ENCODE results near the gene PNMA5. TPM values are rescaled to one million over a fixed set of nuclear protein-coding genes. Genes with fewer than 3 reads are reported as not detected.
"Not testable (repeated sequence)": the region's sequence is repeated elsewhere in the genome, so short reads cannot be mapped to it uniquely, and the experiment has no call there.

PNMA5 gene
- total RNA-seq, 1 donor from 2014 or later, result not detected

DNA sequence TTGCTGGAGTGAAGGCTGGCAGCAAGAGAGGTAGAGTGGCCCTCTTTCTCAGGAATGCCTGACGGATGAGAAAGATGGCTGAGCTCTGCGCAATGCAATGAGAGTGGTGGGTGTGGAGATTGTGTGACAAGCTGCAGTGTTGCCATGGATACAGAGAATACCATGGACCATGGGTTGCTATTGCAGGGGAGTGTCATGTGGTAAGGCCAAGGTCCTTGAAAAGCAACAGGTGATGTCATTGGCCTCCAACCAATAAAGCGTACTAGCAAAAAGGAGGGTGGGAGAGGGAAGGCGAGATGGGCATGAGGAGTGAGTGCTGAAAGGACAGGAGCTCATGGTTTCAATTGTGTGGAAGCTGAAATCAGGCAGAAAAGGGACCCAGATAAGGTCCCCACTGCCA is 1.8 kb downstream of the PNMA5 start:
- H3K27ac Mint-ChIP-seq, result no peak overlapping the region

DNA sequence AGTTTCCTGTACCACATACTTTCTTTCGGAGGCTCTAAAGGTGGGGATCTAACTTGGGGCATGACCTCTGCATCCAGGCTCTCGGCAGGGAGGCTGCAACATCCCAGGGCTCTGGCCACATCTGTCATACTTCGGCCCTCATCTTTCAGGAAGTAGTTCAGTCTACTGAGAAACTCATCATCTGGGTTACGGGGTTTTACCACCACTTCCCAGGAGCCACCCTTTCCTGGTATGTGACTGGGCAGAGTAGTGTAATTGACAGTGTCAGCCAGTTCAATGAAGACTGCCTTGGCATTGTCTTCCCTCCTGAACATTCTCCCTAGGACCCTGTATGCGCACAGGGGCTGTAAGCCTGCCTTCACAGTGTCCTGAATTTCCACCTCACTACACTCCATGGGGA is 2.8 kb downstream of the PNMA5 start:
- no peak for DNase-seq (ENCODE audit: low spot score)
- H3K4me3 Mint-ChIP-seq (ENCODE audit: low read depth), result no peak overlapping the region
- H3K27me3 Mint-ChIP-seq (ENCODE audit: low read depth), result no peaks in the 10 kb centered on the region
- H3K36me3 Mint-ChIP-seq (ENCODE audit: low read depth), result no peaks in the 10 kb centered on the region
- H3K9me3 Mint-ChIP-seq, result no peaks in the 10 kb centered on the region
- H3K27ac Mint-ChIP-seq, result no peak overlapping the region
- peaks cover 5% of the 10 kb centered on the region for H3K4me1 Mint-ChIP-seq (ENCODE audit: low read depth)
- intact Hi-C loops (cut with micrococcal nuclease), result no loop called here

More for the DNA sequence above, 1.8 kb downstream of the PNMA5 start:
- intact Hi-C loops (cut with micrococcal nuclease), result no loop called here
- Mint-ChIP-seq H3K4me3 (ENCODE audit: low read depth) (no peak overlapping the region), H3K4me1 (ENCODE audit: low read depth) (peaks cover 7% of the 10 kb centered on the region), H3K36me3 (ENCODE audit: low read depth) (no peaks in the 10 kb centered on the region), H3K9me3 (no peaks in the 10 kb centered on the region), H3K27me3 (ENCODE audit: low read depth) (no peaks in the 10 kb centered on the region)
- DNase-seq (ENCODE audit: low spot score), result no peak

GRCh38 chrX:152989292-152989658 is 4.6 kb downstream of the PNMA5 start:
- Mint-ChIP-seq H3K36me3 (ENCODE audit: low read depth) (no peaks in the 10 kb centered on the region), H3K4me1 (ENCODE audit: low read depth) (peaks cover 5% of the 10 kb centered on the region), H3K27ac (no peak overlapping the region), H3K9me3 (no peaks in the 10 kb centered on the region), H3K4me3 (ENCODE audit: low read depth) (no peak overlapping the region), H3K27me3 (ENCODE audit: low read depth) (no peaks in the 10 kb centered on the region)
- DNase-seq (ENCODE audit: low spot score), result no peak
- intact Hi-C loops (cut with micrococcal nuclease), result no loop called here

GRCh38 chrX:152988536-152989291 is 5.2 kb downstream of the PNMA5 start:
- H3K27me3 Mint-ChIP-seq (ENCODE audit: low read depth), result no peaks in the 10 kb centered on the region

DNA sequence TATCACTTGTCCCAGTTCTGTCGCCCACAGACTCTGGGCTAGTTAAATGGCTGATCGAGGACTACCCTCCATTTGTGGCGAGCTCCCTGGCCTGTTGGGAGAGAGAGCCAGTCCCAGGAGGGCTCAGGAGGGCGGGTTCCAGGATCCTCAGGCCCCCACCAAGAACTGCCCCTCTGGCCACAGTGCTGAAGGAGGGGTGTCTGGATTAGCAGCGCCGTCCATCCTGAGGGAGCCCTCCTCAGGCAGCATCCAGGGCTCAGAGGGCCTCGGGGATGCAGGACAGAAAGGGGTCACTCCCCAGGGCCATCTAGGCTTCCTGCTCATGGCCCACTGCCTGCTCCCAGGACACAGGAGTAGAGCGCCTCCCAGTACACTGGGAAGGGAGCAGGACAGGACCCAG is 6.1 kb downstream of the PNMA5 start:
- H3K27ac Mint-ChIP-seq, result no peak overlapping the region
- no peak for DNase-seq (ENCODE audit: low spot score)
- intact Hi-C loops (cut with micrococcal nuclease), result no loop called here
- H3K9me3 Mint-ChIP-seq, result no peaks in the 10 kb centered on the region
- H3K4me1 Mint-ChIP-seq (ENCODE audit: low read depth), result peaks cover 5% of the 10 kb centered on the region
- no peaks in the 10 kb centered on the region for H3K36me3 Mint-ChIP-seq (ENCODE audit: low read depth)
- H3K27me3 Mint-ChIP-seq (ENCODE audit: low read depth), result no peaks in the 10 kb centered on the region
- H3K4me3 Mint-ChIP-seq (ENCODE audit: low read depth), result no peak overlapping the region

More at GRCh38 chrX:152988536-152989291, 5.2 kb downstream of the PNMA5 start:
- Mint-ChIP-seq H3K9me3 (no peaks in the 10 kb centered on the region), H3K4me3 (ENCODE audit: low read depth) (no peak overlapping the region), H3K4me1 (ENCODE audit: low read depth) (peaks cover 5% of the 10 kb centered on the region), H3K36me3 (ENCODE audit: low read depth) (no peaks in the 10 kb centered on the region), H3K27ac (no peak overlapping the region)
- DNase-seq (ENCODE audit: low spot score), result no peak
- intact Hi-C loops (cut with micrococcal nuclease), result no loop called here

DNA sequence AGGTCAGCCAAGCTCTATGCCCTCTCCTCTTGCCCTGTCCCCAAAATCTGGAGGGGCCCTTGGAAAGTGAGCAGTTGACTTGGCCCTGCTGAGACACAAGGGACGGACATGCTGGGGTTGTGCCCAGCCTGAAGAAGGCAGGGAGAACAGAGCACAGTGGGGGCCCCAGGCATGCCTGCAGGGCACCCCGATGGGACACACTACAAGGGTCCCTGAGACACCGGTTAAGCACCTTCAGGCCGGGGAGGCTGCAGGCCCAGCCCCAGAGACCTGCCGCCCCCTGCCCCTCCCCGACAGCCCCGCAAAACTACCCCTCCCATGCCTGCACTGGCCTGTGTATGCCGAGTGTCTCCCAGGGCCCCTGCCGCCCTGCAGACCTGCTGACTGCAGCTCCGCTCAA is 6.8 kb downstream of the PNMA5 start:
- DNase-seq (ENCODE audit: low spot score); intact Hi-C loops (cut with micrococcal nuclease); H3K4me1 Mint-ChIP-seq (ENCODE audit: low read depth); H3K9me3 Mint-ChIP-seq; H3K27me3 Mint-ChIP-seq (ENCODE audit: low read depth); H3K4me3 Mint-ChIP-seq (ENCODE audit: low read depth); H3K36me3 Mint-ChIP-seq (ENCODE audit: low read depth); H3K27ac Mint-ChIP-seq: not testable (repeated sequence)

DNA sequence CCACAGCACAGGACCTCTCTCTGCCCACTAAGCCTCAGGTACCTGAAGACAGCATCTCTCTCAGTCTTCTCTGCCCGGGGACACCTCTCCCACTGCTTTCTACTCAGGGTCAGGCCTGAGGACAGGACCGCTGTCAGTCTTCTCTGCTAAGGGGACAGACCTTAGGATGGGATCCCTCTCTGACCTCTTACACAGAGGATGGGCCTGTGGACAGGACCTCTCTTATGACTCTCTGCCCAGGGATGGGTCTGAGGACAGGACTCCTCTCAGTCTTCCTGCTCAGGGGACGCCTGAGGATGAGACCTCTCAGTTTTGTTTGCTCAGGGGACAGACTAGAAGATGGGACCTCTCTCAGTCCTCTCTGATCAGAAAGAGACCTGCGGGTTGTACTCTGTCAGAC is 8.5 kb downstream of the PNMA5 start:
- DNase-seq (ENCODE audit: low spot score); H3K27ac Mint-ChIP-seq; H3K36me3 Mint-ChIP-seq (ENCODE audit: low read depth); H3K4me1 Mint-ChIP-seq (ENCODE audit: low read depth); intact Hi-C loops (cut with micrococcal nuclease); H3K4me3 Mint-ChIP-seq (ENCODE audit: low read depth); H3K9me3 Mint-ChIP-seq; H3K27me3 Mint-ChIP-seq (ENCODE audit: low read depth): not testable (repeated sequence)

DNA sequence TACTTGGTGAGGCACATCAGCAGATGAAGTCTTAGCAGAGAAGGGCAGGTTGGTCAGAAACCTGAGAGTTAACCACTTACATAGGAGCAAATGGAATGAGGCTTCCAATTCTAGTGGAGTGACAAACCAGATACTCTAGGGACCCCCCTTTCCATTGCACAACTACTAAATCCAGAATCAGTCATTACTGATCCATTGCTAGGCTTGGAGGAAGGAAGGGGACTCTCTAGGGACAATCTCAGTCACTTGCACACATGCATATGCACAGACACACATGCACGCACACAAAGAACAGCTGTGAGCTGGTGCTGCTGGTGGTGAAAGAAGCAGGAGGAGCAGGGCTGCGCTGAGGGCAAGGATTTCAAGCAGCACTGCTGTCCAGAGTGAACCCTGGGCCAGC is 25.7 kb downstream of the PNMA5 start:
- Mint-ChIP-seq H3K4me3 (ENCODE audit: low read depth) (no peak overlapping the region), H3K27ac (no peak overlapping the region), H3K4me1 (ENCODE audit: low read depth) (no peaks in the 10 kb centered on the region), H3K27me3 (ENCODE audit: low read depth) (no peaks in the 10 kb centered on the region), H3K36me3 (ENCODE audit: low read depth) (no peaks in the 10 kb centered on the region), H3K9me3 (no peaks in the 10 kb centered on the region)
- DNase-seq (ENCODE audit: low spot score), result no peak
- intact Hi-C loops (cut with micrococcal nuclease), result no loop called here

GRCh38 chrX:152960115-152960514 is 33.8 kb downstream of the PNMA5 start:
- Mint-ChIP-seq H3K4me3 (ENCODE audit: low read depth) (no peak overlapping the region), H3K27me3 (ENCODE audit: low read depth) (no peaks in the 10 kb centered on the region), H3K27ac (no peak overlapping the region), H3K9me3 (no peaks in the 10 kb centered on the region), H3K4me1 (ENCODE audit: low read depth) (peaks cover 4% of the 10 kb centered on the region), H3K36me3 (ENCODE audit: low read depth) (no peaks in the 10 kb centered on the region)
- DNase-seq (ENCODE audit: low spot score), result no peak
- intact Hi-C loops (cut with micrococcal nuclease), result no loop called here

DNA sequence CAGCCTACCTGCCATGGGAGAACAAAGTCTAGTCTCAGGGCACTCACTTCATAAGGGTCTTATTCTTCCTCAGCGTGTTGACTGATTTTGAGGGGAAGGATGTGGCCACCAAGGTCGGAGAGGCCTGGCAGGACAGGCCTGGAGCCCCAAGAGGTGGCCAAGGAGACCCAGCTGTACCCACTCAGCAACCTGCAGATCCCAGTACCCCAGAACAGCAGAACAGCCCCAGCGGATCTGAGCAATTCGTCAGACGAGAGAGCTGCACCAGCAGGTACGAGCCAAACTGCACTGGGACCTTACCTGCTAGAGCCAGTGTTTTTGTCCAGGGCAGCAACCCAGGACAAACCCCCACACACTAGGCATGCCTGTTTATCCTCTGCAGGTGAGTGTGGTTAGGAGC is 34.3 kb downstream of the PNMA5 start:
- no peaks in the 10 kb centered on the region for H3K27me3 Mint-ChIP-seq (ENCODE audit: low read depth)
- H3K9me3 Mint-ChIP-seq, result no peaks in the 10 kb centered on the region
- H3K27ac Mint-ChIP-seq, result no peak overlapping the region
- no peak for DNase-seq (ENCODE audit: low spot score)
- intact Hi-C loops (cut with micrococcal nuclease), result loop anchor here (5.0 kb wide), 3 partner anchors 513 to 708 kb away; partner anchors contain the start of gene HAUS7
- no peak overlapping the region for H3K4me3 Mint-ChIP-seq (ENCODE audit: low read depth)
- H3K4me1 Mint-ChIP-seq (ENCODE audit: low read depth), result peaks cover 4% of the 10 kb centered on the region
- no peaks in the 10 kb centered on the region for H3K36me3 Mint-ChIP-seq (ENCODE audit: low read depth)

DNA sequence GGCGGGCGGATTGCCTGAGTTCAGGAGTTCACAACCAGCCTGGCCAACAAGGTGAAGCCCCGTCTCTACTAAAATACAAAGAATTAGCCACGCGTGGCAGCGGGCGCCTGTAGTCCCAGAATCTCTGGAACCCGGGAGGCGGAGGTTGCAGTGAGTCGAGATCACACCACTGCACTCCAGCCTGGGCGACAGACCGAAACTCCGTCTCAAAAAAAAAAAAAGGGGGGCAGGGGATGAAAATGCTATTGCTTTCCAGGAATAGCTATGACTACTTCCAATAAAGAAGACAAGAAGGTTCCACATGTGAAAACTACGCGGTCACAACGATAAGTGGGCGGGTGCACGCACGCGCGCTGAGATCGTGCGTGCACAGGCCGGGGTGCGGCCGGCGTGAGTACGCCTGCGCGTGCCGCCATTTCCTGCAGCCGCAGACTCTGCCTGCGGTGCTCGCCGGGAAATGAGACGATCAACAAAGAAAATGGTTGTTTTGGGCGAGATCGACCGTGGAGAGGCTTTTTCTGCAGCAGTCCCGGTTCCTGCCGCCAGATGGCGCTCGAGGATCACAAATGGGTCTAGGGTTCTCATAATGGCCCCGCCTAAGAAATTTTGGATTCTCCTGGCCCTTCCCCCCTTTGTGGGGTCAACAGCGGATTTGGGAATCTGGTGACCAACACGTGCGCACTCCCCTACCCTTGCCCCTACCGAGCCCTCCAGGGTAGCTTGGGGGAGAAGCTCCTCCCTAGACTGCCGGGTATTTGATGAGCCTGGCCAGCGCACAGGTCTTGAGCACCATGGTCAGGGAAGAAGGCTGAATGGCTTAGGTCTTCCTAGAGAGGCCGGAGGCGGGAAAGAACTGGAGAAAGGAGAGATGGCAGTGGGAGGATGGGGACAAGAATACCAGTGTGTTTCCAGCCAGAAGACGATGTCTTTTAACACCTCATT is 35.1 kb downstream of the PNMA5 start:
- peak overlapping the region; percentile 47 for H3K4me3 Mint-ChIP-seq (ENCODE audit: low read depth)
- peaks cover 4% of the 10 kb centered on the region for H3K4me1 Mint-ChIP-seq (ENCODE audit: low read depth)
- peak; percentile 82 for DNase-seq (ENCODE audit: low spot score)
- H3K27ac Mint-ChIP-seq, result peak overlapping the region; percentile 81
- H3K9me3 Mint-ChIP-seq, result no peaks in the 10 kb centered on the region
- no peaks in the 10 kb centered on the region for H3K36me3 Mint-ChIP-seq (ENCODE audit: low read depth)
- intact Hi-C loops (cut with micrococcal nuclease), result loop anchor here (1.0 to 5.0 kb wide), 4 partner anchors 17 to 709 kb away; partner anchors contain the start of gene HAUS7
- no peaks in the 10 kb centered on the region for H3K27me3 Mint-ChIP-seq (ENCODE audit: low read depth)

- Mint-ChIP-seq H3K36me3 (ENCODE audit: low read depth) (no peaks in the 10 kb centered on the region), H3K4me1 (ENCODE audit: low read depth) (peaks cover 4% of the 10 kb centered on the region), H3K27ac (peak overlapping the region; percentile 81), H3K9me3 (no peaks in the 10 kb centered on the region), H3K4me3 (ENCODE audit: low read depth) (no peak overlapping the region), H3K27me3 (ENCODE audit: low read depth) (no peaks in the 10 kb centered on the region)
- DNase-seq (ENCODE audit: low spot score), result no peak
- intact Hi-C loops (cut with micrococcal nuclease), result loop anchor here (1.0 to 5.0 kb wide), 4 partner anchors 17 to 709 kb away; partner anchors contain the start of gene HAUS7
Measured at GRCh38 chrX:152958047-152958446, 35.9 kb downstream of the PNMA5 start.

GRCh38 chrX:152950786-152951185 is 43.1 kb downstream of the PNMA5 start:
- Mint-ChIP-seq H3K4me3 (ENCODE audit: low read depth) (no peak overlapping the region), H3K27ac (no peak overlapping the region), H3K36me3 (ENCODE audit: low read depth) (no peaks in the 10 kb centered on the region), H3K4me1 (ENCODE audit: low read depth) (no peaks in the 10 kb centered on the region), H3K9me3 (no peaks in the 10 kb centered on the region), H3K27me3 (ENCODE audit: low read depth) (no peaks in the 10 kb centered on the region)
- no peak for DNase-seq (ENCODE audit: low spot score)
- intact Hi-C loops (cut with micrococcal nuclease), result no loop called here
